ENCODE results near the gene GREB1. TPM values are rescaled to one million over a fixed set of nuclear protein-coding genes. Genes with fewer than 3 reads are reported as not detected.

GREB1 gene
- polyA plus RNA-seq, 1 donor from 2014 or later = 17.2 TPM

DNA sequence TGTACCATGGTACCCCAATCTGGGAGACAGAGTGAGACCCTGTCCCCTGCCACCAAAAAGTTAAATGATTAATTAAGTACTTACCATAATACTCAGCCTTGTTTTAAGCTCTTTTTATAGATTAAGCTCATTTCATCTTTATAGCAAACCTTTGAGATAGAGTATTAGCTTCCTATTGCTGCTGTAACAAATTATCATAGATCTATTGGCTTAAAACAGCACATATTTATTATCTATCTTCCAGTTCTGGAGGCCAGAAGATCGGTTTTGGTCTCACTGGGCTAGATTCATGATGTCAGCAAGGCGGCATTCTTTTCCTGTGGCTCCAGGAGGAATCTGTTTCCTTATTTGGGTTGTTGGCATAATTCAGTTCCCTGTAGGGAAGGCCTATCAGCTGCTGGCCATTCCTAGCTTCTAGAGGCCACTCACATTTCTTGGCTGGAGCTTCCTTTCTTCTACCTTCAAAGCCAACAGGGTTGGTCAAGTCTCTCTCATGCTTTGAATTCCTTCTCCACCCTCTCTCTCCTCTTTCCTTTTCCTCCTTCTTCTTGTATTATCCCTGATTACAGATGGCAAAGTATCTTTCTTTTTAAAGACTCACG is 13.7 kb upstream of the GREB1 start:
- no peaks in the 10 kb centered on the region for H4K20me1 ChIP-seq (ENCODE audit: insufficient read depth)
- no peaks in the 10 kb centered on the region for H3F3A ChIP-seq (ENCODE audit: insufficient read depth, low read length, poor library complexity, severe bottlenecking)
- TF ChIP-seq REST (IDR thresholded peaks at IDR 0.05; ENCODE audit: borderline replicate concordance) (no peak), CTCF (IDR thresholded peaks at IDR 0.05; ENCODE audit: poor library complexity, severe bottlenecking) (no peak), TAF1 (IDR thresholded peaks at IDR 0.05; ENCODE audit: low read depth) (no peak), EP300 (conservative IDR thresholded peaks at IDR 0.05; ENCODE audit: poor library complexity, severe bottlenecking) (no peak), EZH2 (IDR thresholded peaks at IDR 0.05; ENCODE audit: borderline replicate concordance, insufficient read depth, low read length, poor library complexity, severe bottlenecking) (no peak), MXI1 (conservative IDR thresholded peaks at IDR 0.05; ENCODE audit: poor library complexity, severe bottlenecking) (no peak), RAD21 (conservative IDR thresholded peaks at IDR 0.05) (no peak), POLR2AphosphoS5 (IDR thresholded peaks at IDR 0.05) (no peak), SMC3 (conservative IDR thresholded peaks at IDR 0.05; ENCODE audit: poor library complexity) (no peak)
- no peaks in the 10 kb centered on the region for H3K9me2 ChIP-seq (ENCODE audit: insufficient read depth, low read length)
- H3K9me3 ChIP-seq (ENCODE audit: low read length) = no peaks in the 10 kb centered on the region
- H3K27me3 ChIP-seq (ENCODE audit: insufficient read depth, low read depth, low read length) = no peaks in the 10 kb centered on the region
- H2AFZ ChIP-seq (ENCODE audit: low read depth, low read length) = no peak overlapping the region
- no peak overlapping the region for H3K9ac ChIP-seq (ENCODE audit: low read length)
- H3K27ac ChIP-seq (ENCODE audit: low read length) = no peak overlapping the region
- H3K4me3 ChIP-seq (ENCODE audit: low read length) = no peak overlapping the region
- H3K36me3 ChIP-seq (ENCODE audit: insufficient read depth, low read length) = no peaks in the 10 kb centered on the region
- H3K79me2 ChIP-seq (replicated peaks; ENCODE audit: insufficient read depth, low read length) = peaks cover 4% of the 10 kb centered on the region
- no peak overlapping the region for H3K4me2 ChIP-seq (ENCODE audit: low read length)

- Histone ChIP-seq H2AFZ (ENCODE audit: low read depth, low read length) (no peak overlapping the region), H3K9ac (ENCODE audit: low read length) (no peak overlapping the region), H4K20me1 (ENCODE audit: insufficient read depth) (no peaks in the 10 kb centered on the region), H3K4me3 (ENCODE audit: low read length) (no peak overlapping the region), H3K9me3 (ENCODE audit: low read length) (no peaks in the 10 kb centered on the region), H3K27ac (ENCODE audit: low read length) (no peak overlapping the region), H3K79me2 (replicated peaks; ENCODE audit: insufficient read depth, low read length) (peaks cover 4% of the 10 kb centered on the region), H3K27me3 (ENCODE audit: insufficient read depth, low read depth, low read length) (no peaks in the 10 kb centered on the region), H3K4me2 (ENCODE audit: low read length) (no peak overlapping the region), H3K36me3 (ENCODE audit: insufficient read depth, low read length) (no peaks in the 10 kb centered on the region), H3F3A (ENCODE audit: insufficient read depth, low read length, poor library complexity, severe bottlenecking) (no peaks in the 10 kb centered on the region), H3K9me2 (ENCODE audit: insufficient read depth, low read length) (no peaks in the 10 kb centered on the region)
- no peak for TF ChIP-seq POLR2AphosphoS5 (IDR thresholded peaks at IDR 0.05)
- no peak for TF ChIP-seq REST (IDR thresholded peaks at IDR 0.05; ENCODE audit: borderline replicate concordance)
- no peak for TF ChIP-seq MXI1 (conservative IDR thresholded peaks at IDR 0.05; ENCODE audit: poor library complexity, severe bottlenecking)
- no peak for TF ChIP-seq EP300 (conservative IDR thresholded peaks at IDR 0.05; ENCODE audit: poor library complexity, severe bottlenecking)
- TF ChIP-seq SMC3 (conservative IDR thresholded peaks at IDR 0.05; ENCODE audit: poor library complexity) = no peak
- TF ChIP-seq EZH2 (IDR thresholded peaks at IDR 0.05; ENCODE audit: borderline replicate concordance, insufficient read depth, low read length, poor library complexity, severe bottlenecking) = no peak
- TF ChIP-seq RAD21 (conservative IDR thresholded peaks at IDR 0.05) = no peak
- TF ChIP-seq TAF1 (IDR thresholded peaks at IDR 0.05; ENCODE audit: low read depth) = no peak
- no peak for TF ChIP-seq CTCF (IDR thresholded peaks at IDR 0.05; ENCODE audit: poor library complexity, severe bottlenecking)
Observed at GRCh38 chr2:11521775-11522174, 12.1 kb upstream of the GREB1 start.

All from neural cell (in vitro differentiated cells).